ENCODE measurements around the gene OR2T3.
"Not testable (repeated sequence)": the region's sequence is repeated elsewhere in the genome, so short reads cannot be mapped to it uniquely, and the experiment has no call there.

The OR2T3 gene

GRCh38 chr1:248475660-248476059, 2.5 kb downstream of the OR2T3 start:
- H3K4me1 ChIP-seq (ENCODE audit: control insufficient read depth, insufficient read depth, low read length, unreplicated experiment); H3K36me3 ChIP-seq (ENCODE audit: insufficient read depth, low read length); H3K27ac ChIP-seq (ENCODE audit: low read depth, low read length); H3K27me3 ChIP-seq (ENCODE audit: insufficient read depth, low read length); H3K4me3 ChIP-seq (ENCODE audit: low read depth, low read length); H2AFZ ChIP-seq (ENCODE audit: low read length, unreplicated experiment); H3K79me2 ChIP-seq (ENCODE audit: control insufficient read depth, insufficient read depth, low read length, unreplicated experiment): not testable (repeated sequence)

DNA sequence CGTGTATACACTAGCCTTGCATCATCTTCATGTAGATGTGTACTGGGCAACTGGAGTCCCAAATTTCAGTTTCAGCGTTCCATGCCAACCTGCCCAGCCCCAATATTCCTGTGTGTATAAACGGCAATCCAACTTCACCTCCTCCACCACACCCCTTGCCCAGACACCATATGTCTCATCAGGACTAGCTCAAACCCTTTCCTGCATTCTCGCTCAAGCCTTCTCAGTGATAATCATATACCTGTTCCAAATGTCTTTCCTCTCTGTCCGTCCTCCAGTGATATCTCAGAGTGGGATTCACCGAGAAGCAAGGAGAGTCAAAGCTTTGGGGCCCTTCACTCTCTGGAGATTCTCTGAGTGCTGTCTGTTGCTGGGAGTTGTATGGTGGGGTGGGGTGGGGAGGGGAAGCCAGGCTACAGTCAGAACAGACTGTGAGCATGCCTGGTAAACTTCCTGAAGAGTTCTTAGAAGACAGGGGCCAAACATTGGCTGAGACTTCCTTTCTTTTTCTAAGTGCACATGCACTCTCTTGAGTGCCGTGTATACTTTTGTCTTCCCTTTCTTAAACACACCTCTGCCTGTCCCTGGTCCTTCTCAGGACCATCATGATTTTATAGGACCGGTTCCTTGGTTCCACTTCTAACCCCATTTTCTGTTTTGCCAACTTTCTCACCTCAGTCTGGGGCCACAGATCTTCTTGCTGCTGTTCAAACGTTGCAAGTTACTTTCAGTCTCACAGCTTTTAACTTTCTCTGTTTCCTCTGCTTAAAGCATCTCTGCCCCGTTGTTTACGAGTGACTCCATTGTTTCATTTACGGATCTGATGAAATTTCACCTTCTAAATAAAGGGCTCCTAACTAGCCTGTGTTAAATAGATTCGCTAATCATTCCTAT, 8.8 kb downstream of the OR2T3 start:
- not testable (repeated sequence) for H3K36me3 ChIP-seq (ENCODE audit: insufficient read depth, low read length); H3K4me1 ChIP-seq (ENCODE audit: control insufficient read depth, insufficient read depth, low read length, unreplicated experiment); H3K4me3 ChIP-seq (ENCODE audit: low read depth, low read length); H3K27ac ChIP-seq (ENCODE audit: low read depth, low read length); H3K27me3 ChIP-seq (ENCODE audit: insufficient read depth, low read length); H3K79me2 ChIP-seq (ENCODE audit: control insufficient read depth, insufficient read depth, low read length, unreplicated experiment); H2AFZ ChIP-seq (ENCODE audit: low read length, unreplicated experiment)

GRCh38 chr1:248488289-248488688, 15.1 kb downstream of the OR2T3 start, which contains the start of gene OR2T5:
Gene OR2T5, plus strand, starts transcription at chr1:248488589. Its CDS starts 0 bp downstream, at chr1:248488589.
- not testable (repeated sequence) for H3K4me3 ChIP-seq (ENCODE audit: low read depth, low read length); H3K27ac ChIP-seq (ENCODE audit: low read depth, low read length); H2AFZ ChIP-seq (ENCODE audit: low read length, unreplicated experiment); H3K27me3 ChIP-seq (ENCODE audit: insufficient read depth, low read length); H3K79me2 ChIP-seq (ENCODE audit: control insufficient read depth, insufficient read depth, low read length, unreplicated experiment); H3K4me1 ChIP-seq (ENCODE audit: control insufficient read depth, insufficient read depth, low read length, unreplicated experiment); H3K36me3 ChIP-seq (ENCODE audit: insufficient read depth, low read length)

DNA sequence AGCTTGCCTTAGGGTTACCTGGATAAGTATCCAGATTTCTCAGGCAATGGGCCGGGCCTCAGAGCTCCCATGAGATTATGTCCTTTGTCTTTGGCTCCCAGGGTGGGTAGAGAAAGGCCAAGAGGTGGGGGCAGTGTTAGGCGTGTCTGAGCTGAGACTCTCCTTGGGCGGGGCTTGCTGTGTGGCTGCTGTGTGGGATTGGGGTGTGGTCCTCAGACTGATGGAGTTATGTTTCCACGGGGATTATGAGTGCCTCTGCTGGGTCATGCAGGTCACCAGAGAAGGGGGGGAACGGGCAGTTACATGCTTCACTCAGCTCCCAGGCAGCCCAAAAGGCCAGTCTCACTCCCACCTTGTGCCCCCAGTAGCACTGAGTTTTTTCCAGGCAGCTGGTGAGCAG, 23.5 kb downstream of the OR2T3 start:
- not testable (repeated sequence) for H3K79me2 ChIP-seq (ENCODE audit: control insufficient read depth, insufficient read depth, low read length, unreplicated experiment); H3K4me3 ChIP-seq (ENCODE audit: low read depth, low read length); H3K27ac ChIP-seq (ENCODE audit: low read depth, low read length); H2AFZ ChIP-seq (ENCODE audit: low read length, unreplicated experiment); H3K27me3 ChIP-seq (ENCODE audit: insufficient read depth, low read length); H3K36me3 ChIP-seq (ENCODE audit: insufficient read depth, low read length); H3K4me1 ChIP-seq (ENCODE audit: control insufficient read depth, insufficient read depth, low read length, unreplicated experiment)

DNA sequence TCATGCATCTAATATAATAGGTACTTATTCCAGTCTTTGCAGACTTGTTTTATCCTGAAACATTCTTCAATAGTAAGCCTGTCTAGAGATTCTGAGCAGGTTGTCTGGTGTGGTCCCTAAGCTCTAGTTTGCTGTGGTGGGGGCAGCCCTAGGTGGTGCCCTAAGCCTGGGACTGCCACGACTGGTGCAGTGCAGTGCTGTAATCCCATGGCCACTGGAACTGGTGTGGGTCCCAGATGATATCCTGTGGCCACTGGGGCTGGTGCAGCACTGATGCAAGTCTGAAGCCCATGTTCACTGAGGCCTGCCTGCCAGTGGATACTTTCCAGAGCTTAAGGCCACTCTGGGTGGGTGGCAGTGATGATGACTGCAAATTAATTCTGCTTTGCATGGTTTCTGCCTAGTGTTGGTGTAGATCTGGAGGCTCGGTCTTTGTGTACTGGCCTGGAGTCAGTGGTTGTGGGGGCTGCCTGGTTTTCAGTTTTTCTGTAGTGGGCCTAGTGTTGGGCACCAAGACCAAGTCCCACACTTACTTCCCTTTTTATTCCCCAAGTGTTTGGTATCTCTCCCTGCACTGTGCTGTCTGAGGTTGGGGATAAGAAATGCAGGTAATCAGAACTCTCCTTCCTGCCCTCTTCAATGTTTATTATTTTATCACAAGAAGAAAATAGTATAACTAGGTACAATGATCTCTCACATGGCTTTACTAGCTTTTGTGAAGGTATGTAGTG, 27.3 kb downstream of the OR2T3 start:
- H2AFZ ChIP-seq (ENCODE audit: low read length, unreplicated experiment); H3K36me3 ChIP-seq (ENCODE audit: insufficient read depth, low read length); H3K27ac ChIP-seq (ENCODE audit: low read depth, low read length); H3K4me1 ChIP-seq (ENCODE audit: control insufficient read depth, insufficient read depth, low read length, unreplicated experiment); H3K27me3 ChIP-seq (ENCODE audit: insufficient read depth, low read length); H3K4me3 ChIP-seq (ENCODE audit: low read depth, low read length); H3K79me2 ChIP-seq (ENCODE audit: control insufficient read depth, insufficient read depth, low read length, unreplicated experiment): not testable (repeated sequence)

DNA sequence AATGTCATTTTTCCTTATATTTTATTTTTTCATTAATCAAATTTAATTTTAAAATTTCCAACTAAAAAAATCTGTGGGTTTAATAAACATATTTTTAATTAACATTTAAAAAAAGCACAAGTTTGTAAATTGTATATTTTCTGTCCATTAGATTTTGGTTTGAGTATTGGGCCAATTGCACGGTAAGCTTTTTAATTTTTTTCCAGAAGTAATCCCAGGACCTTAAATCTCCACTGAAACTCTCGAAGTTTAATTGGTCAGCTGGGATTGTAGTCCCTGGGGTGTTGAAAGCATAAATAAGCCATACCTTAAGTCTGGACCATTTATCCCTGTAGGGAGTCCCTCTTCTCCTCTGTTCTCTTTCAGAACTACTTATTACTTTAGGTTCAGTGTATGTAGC, 34.6 kb downstream of the OR2T3 start, which contains the start of gene OR2G6:
Gene OR2G6, plus strand, starts transcription at position 301 of the 400 bp plus-strand sequence. CDS start 13,574 bp downstream, outside the sequence.
- H3K27me3 ChIP-seq (ENCODE audit: insufficient read depth, low read length); H3K4me3 ChIP-seq (ENCODE audit: low read depth, low read length); H3K79me2 ChIP-seq (ENCODE audit: control insufficient read depth, insufficient read depth, low read length, unreplicated experiment); H2AFZ ChIP-seq (ENCODE audit: low read length, unreplicated experiment); H3K4me1 ChIP-seq (ENCODE audit: control insufficient read depth, insufficient read depth, low read length, unreplicated experiment); H3K36me3 ChIP-seq (ENCODE audit: insufficient read depth, low read length); H3K27ac ChIP-seq (ENCODE audit: low read depth, low read length): not testable (repeated sequence)

DNA sequence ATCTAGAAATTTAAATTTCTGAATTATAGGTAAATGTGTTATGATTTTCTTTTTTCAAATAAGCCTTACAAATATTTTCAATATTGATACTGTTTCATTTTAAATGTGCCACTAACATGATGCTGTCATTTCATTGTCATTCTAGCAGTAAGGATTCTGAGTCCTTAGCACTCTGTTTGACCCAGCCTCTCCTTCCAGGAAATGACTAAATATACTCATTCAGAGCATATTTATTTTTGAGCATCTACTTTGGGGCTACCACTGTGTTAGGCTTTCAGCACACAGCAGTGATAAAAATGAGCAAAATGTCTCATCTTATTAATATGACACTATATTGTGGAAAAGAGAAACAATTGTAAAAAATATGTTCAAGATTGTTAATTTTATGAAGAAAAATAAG, 37.1 kb downstream of the OR2T3 start:
- H3K27me3 ChIP-seq (ENCODE audit: insufficient read depth, low read length); H3K4me1 ChIP-seq (ENCODE audit: control insufficient read depth, insufficient read depth, low read length, unreplicated experiment); H3K79me2 ChIP-seq (ENCODE audit: control insufficient read depth, insufficient read depth, low read length, unreplicated experiment); H2AFZ ChIP-seq (ENCODE audit: low read length, unreplicated experiment); H3K4me3 ChIP-seq (ENCODE audit: low read depth, low read length); H3K36me3 ChIP-seq (ENCODE audit: insufficient read depth, low read length); H3K27ac ChIP-seq (ENCODE audit: low read depth, low read length): not testable (repeated sequence)

- Histone ChIP-seq H3K4me1 (ENCODE audit: control insufficient read depth, insufficient read depth, low read length, unreplicated experiment) (no peaks in the 10 kb centered on the region), H3K4me3 (ENCODE audit: low read depth, low read length) (no peak overlapping the region), H3K79me2 (ENCODE audit: control insufficient read depth, insufficient read depth, low read length, unreplicated experiment) (no peaks in the 10 kb centered on the region), H2AFZ (ENCODE audit: low read length, unreplicated experiment) (no peak overlapping the region), H3K27me3 (ENCODE audit: insufficient read depth, low read length) (no peaks in the 10 kb centered on the region), H3K27ac (ENCODE audit: low read depth, low read length) (no peak overlapping the region), H3K36me3 (ENCODE audit: insufficient read depth, low read length) (no peaks in the 10 kb centered on the region)
Observed at GRCh38 chr1:248521856-248522255, 48.7 kb downstream of the OR2T3 start.
